RWPE2 (cell line): ENCODE measurements around the gene AP2A1.
A peak's percentile ranks its signal among the peaks of the same experiment; 100 is the strongest.

ENCODE experiments used
- ATAC-seq: fragments of 200-7000 bp; cut with Tn5 transposase; 3 replicates; pipeline ENCODE4 v1.9.1; 2021; ENCODE audit warnings: low read depth
- DNase-seq: peaks from one replicate; pipeline ENCODE4 v3.0.0-alpha.2; 2020; ENCODE audit warnings: low spot score
- H3K27ac ChIP-seq: fragments of 450-650 bp; 2 replicates; pipeline ENCODE4 v1.5.1; 2017; ENCODE audit warnings: mild to moderate bottlenecking; ENCODE audit not compliant: poor library complexity, severe bottlenecking
- H3K27me3 ChIP-seq: fragments of 250-450 bp; sonication (Bioruptor Pico); 2 replicates; pipeline ENCODE4 v1.5.1; 2021; ENCODE audit warnings: mild to moderate bottlenecking, moderate library complexity; ENCODE audit not compliant: insufficient read depth, poor library complexity, severe bottlenecking
- H3K36me3 ChIP-seq: fragments of 250-450 bp; sonication (Bioruptor Pico); 2 replicates; pipeline ENCODE4 v1.5.1; 2020; ENCODE audit warnings: low read depth, mild to moderate bottlenecking, moderate library complexity
- H3K4me1 ChIP-seq: fragments of 250-450 bp; sonication (Bioruptor Pico); 2 replicates; pipeline ENCODE4 v1.5.1; 2021; ENCODE audit warnings: mild to moderate bottlenecking, moderate library complexity; ENCODE audit not compliant: insufficient read depth, poor library complexity, severe bottlenecking
- H3K4me3 ChIP-seq: fragments of 250-450 bp; sonication (Bioruptor Pico); 2 replicates; pipeline ENCODE4 v1.5.1; 2021; ENCODE audit warnings: mild to moderate bottlenecking, moderate library complexity; ENCODE audit not compliant: severe bottlenecking
- H3K9me3 ChIP-seq: fragments of 250-450 bp; sonication (Bioruptor Pico); 2 replicates; pipeline ENCODE4 v1.5.1; 2021; ENCODE audit warnings: mild to moderate bottlenecking, moderate library complexity; ENCODE audit not compliant: severe bottlenecking
- TF ChIP-seq, protein P1 (sequence below): fragments of 450-650 bp; IDR thresholded peaks from one replicate; pipeline ENCODE4 v1.5.1; 2017; ENCODE audit warnings: mild to moderate bottlenecking, moderate library complexity; ENCODE audit not compliant: poor library complexity, severe bottlenecking

AP2A1 gene

DNA sequence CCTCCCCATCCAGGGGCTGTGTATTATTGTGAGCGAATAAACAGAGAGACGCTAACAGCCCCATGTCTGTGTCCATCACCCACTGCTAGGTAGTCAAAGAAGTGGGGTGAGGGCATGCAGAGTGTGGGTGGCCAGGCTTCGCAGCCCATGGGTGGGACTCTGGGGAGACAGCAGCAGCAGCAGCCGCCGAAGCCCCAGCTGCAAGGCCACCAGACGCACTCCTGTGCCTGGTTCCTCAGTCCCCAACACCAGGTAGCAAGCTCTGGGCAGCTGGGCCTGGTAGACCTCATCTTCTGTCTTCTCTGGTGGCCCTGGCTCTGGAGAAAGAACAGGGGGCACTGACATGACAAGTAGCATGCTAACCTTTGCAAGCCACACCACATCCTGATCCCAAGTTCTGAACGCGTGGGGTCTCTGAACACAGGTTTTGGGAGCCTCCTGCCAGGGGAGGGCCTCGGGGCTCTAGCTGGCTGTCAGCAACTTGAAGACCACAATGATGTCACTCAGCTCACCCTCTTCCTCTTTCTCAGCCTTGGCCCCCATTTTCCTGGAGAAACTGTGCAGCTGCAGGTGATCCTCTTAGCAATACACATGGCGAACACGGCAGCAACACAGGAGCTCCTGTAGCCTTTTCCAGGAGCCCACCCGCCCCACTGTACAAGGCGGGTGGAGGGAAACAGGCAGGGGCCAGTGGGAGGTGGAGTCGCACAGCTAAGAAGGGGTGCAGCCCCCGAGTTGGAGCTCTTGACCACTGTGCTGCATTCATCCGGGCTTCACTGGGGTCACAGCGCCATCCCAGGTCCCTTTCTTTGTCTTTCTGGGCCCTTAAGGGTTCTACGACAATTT, 40.5 kb downstream of the AP2A1 start:
- no peak overlapping the region for H3K4me3 ChIP-seq
- no peak overlapping the region for H3K27ac ChIP-seq
- TF ChIP-seq, protein P1, sequence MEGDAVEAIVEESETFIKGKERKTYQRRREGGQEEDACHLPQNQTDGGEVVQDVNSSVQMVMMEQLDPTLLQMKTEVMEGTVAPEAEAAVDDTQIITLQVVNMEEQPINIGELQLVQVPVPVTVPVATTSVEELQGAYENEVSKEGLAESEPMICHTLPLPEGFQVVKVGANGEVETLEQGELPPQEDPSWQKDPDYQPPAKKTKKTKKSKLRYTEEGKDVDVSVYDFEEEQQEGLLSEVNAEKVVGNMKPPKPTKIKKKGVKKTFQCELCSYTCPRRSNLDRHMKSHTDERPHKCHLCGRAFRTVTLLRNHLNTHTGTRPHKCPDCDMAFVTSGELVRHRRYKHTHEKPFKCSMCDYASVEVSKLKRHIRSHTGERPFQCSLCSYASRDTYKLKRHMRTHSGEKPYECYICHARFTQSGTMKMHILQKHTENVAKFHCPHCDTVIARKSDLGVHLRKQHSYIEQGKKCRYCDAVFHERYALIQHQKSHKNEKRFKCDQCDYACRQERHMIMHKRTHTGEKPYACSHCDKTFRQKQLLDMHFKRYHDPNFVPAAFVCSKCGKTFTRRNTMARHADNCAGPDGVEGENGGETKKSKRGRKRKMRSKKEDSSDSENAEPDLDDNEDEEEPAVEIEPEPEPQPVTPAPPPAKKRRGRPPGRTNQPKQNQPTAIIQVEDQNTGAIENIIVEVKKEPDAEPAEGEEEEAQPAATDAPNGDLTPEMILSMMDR: no peak
- H3K27me3 ChIP-seq: no peaks in the 10 kb centered on the region
- no peak for ATAC-seq
- H3K9me3 ChIP-seq: no peaks in the 10 kb centered on the region
- H3K36me3 ChIP-seq: peaks cover 29% of the 10 kb centered on the region
- no peaks in the 10 kb centered on the region for H3K4me1 ChIP-seq
- DNase-seq: no peak

DNA sequence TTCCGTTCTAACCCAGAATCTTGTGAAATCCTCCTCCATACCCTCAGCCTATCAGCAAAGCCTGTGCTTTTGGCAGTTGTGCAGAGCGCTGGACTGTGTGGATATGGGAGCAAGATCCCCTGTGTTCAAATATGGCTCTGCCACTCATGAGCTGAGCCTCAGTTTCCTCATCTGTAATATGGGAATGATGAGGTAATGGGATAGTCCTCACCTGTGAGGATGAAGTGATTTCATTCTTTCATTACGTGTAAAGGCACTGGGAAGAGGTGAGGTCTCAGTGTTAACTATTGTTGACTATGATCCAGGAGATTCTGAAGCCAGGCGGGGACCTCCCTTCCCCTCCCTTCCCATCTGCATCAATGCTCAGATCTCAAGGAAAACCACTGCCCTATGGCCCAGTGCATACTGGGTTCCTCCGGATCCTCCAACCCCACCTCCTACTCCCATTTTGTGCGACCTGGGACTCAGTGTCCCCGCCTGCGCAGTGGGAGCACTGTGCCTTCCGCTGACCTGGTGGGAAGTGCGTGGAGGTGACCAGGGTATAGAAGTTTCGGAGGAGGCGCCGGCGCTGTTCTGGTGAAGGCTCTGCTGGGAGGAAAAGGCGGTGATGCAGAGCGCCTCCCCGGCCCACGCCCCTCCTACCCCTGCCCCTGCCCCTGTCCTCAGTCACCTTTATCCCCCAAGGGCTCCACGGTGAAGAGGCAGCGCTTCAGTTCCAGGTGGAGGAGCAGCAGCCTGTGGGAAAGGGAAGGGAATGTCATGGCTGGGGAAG, 41.3 kb downstream of the AP2A1 start:
- Histone ChIP-seq H3K27me3 (no peaks in the 10 kb centered on the region), H3K27ac (no peak overlapping the region), H3K9me3 (no peaks in the 10 kb centered on the region), H3K4me3 (peak overlapping the region; percentile 39), H3K4me1 (no peaks in the 10 kb centered on the region), H3K36me3 (peaks cover 24% of the 10 kb centered on the region)
- no peak for ATAC-seq
- no peak for DNase-seq
- TF ChIP-seq, protein P1: no peak

DNA sequence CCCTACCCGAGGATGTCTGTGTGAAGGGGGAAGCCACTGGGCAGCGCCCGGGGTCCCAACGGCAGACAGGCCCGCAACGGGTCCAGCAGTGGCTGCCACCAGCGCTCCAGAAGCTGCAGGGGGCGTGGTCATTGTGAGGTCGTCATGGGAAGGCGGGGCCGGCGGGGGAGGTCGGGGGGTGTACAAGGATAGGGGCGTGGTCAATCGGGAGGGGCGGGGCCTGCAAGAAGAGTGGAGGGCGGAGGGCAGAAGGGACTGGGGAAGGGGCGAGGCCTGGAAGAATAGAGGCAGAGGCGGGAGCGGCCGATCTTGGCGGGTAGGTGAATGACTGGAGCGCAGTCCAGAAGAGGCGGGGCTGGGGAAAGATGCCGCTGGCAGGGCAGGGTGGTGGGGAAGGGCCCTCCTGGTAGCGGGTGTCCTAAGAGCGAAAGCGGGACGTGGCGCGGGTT, 41.9 kb downstream of the AP2A1 start:
- Histone ChIP-seq H3K9me3 (no peaks in the 10 kb centered on the region), H3K27me3 (no peaks in the 10 kb centered on the region), H3K36me3 (peaks cover 20% of the 10 kb centered on the region), H3K4me1 (peaks cover under 1% of the 10 kb centered on the region), H3K27ac (no peak overlapping the region), H3K4me3 (peak overlapping the region; percentile 39)
- peak; percentile 93 for DNase-seq
- TF ChIP-seq, protein P1: no peak
- peak; percentile 51 for ATAC-seq

DNA sequence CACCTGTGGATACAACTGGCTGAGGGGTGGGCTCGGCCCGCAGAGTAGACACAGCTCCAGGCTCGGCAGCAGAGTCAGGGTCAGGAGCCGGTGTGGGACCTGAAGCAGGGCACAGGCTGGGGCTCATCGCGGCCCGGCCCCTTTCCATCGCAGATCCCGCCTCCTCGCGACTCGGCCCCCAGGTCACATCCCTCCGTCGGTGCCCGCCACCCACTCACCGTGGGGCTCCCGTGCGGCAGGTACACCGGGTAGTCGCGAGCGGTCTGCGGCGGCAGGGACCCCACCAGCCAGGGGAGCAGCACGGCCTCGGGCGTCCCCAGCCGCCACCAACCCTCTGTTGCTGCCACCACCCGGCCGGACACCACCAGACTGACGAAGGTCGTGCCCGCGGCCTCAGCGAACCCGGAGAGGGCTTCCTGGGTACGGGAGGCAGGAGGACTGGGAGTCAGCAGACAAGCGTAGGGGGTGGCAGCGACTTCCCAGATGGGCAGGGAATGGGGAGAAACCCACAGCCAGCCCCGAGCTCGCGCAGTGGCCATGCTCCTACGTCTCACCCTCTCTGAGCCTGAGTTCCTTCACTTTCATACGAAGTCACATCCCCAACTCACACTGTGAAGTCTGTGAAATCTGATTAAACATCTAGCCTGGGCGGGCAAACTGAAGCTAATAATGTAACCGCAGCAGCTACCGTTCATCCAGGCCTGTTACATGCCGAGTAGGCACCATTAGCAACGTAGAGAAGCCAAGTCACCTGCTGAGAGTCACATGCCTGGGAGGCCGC, 42.5 kb downstream of the AP2A1 start:
- Histone ChIP-seq H3K36me3 (peaks cover 16% of the 10 kb centered on the region), H3K4me3 (peak overlapping the region; percentile 39), H3K4me1 (peaks cover 4% of the 10 kb centered on the region), H3K27ac (peak overlapping the region; percentile 5), H3K9me3 (no peaks in the 10 kb centered on the region), H3K27me3 (no peaks in the 10 kb centered on the region)
- ATAC-seq (peak; percentile 41), DNase-seq (no peak)
- TF ChIP-seq, protein P1: peak; percentile 26
